ENCODE data around the gene WDR27.

- TF ChIP-seq, protein P1, sequence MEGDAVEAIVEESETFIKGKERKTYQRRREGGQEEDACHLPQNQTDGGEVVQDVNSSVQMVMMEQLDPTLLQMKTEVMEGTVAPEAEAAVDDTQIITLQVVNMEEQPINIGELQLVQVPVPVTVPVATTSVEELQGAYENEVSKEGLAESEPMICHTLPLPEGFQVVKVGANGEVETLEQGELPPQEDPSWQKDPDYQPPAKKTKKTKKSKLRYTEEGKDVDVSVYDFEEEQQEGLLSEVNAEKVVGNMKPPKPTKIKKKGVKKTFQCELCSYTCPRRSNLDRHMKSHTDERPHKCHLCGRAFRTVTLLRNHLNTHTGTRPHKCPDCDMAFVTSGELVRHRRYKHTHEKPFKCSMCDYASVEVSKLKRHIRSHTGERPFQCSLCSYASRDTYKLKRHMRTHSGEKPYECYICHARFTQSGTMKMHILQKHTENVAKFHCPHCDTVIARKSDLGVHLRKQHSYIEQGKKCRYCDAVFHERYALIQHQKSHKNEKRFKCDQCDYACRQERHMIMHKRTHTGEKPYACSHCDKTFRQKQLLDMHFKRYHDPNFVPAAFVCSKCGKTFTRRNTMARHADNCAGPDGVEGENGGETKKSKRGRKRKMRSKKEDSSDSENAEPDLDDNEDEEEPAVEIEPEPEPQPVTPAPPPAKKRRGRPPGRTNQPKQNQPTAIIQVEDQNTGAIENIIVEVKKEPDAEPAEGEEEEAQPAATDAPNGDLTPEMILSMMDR (IDR thresholded peaks at IDR 0.05; ENCODE audit: insufficient read depth, low read length, poor library complexity, severe bottlenecking), result no peak
- no peak for TF ChIP-seq EZH2phosphoT487 (conservative IDR thresholded peaks at IDR 0.05; ENCODE audit: low read length)
Observed at GRCh38 chr6:169533301-169534038, 168.4 kb downstream of the WDR27 start.
